Jurkat, Clone E6-1 (cell line): ENCODE results near the gene DNAJB11.
"Not testable (repeated sequence)": the region's sequence is repeated elsewhere in the genome, so short reads cannot be mapped to it uniquely, and the experiment has no call there.

Source experiments
- DNase-seq: peaks from one replicate; pipeline ENCODE4 v3.0.0-alpha.2; 2011; ENCODE audit warnings: low read depth, low spot score
- H3K4me3 ChIP-seq: 2 replicates; pipeline ENCODE4 v1.5.1; 2011; ENCODE audit warnings: mild to moderate bottlenecking, low read length, control low read depth, moderate library complexity

DNAJB11 gene

DNA sequence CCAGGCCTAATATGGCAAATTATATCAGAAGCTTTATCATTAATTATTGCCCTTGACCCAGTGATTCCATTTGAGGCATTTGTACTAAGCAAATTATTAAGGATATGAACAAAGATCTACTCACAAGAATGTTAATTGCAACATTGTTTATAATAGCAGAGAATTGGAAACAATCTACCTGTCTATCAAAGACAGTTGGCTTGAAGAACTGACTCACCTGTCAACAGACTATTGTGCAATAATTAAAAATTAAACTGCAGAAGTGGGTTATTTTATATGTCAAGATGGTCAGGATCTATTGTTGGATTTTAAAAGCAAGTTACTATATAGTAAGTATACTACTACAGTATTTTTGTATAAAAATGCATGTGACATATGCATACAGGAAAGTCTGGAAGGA is 63.0 kb downstream of the DNAJB11 start:
- DNase-seq, result no peak
- no peak overlapping the region for H3K4me3 ChIP-seq

DNA sequence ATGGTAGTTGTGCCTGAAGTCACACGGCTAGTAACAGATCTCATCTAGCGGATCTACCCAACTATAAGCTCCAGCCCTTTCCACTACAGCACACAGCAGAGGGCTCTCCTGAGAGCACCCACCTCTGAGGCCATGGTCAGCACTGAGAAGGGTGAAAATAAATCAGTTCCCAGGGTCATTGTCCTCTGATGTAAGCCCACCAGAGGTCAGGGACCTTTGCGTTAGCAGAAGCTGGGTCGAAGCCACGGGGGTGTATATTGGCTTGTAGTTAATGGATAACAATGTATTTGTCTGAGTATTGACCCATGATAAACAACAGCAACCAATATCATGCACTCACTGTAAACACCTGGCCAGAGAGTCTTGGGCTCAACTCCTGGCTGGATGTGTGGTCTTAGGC is 63.7 kb downstream of the DNAJB11 start:
- not testable (repeated sequence) for H3K4me3 ChIP-seq, DNase-seq
